Lower leg skin (tissue), 4 donors: ENCODE measurements around the gene HSPB6. TPM values are rescaled to one million over a fixed set of nuclear protein-coding genes. Genes with fewer than 3 reads are reported as not detected.
"Not testable (repeated sequence)": the region's sequence is repeated elsewhere in the genome, so short reads cannot be mapped to it uniquely, and the experiment has no call there.

ENCODE experiments used
- DNase-seq, 2 donors: peaks; one replicate each; pipeline ENCODE4 v3.0.0-alpha.2; 2019; ENCODE audit warnings: low spot score in 2 of 2
- H3K4me3 ChIP-seq: fragments of 200-600 bp; sonication (generic); 2 replicates; pipeline ENCODE4 v1.5.1; 2017; ENCODE audit warnings: mild to moderate bottlenecking, low read depth; ENCODE audit not compliant: poor library complexity, severe bottlenecking
- POLR2A ChIP-seq, 2 donors: fragments of 450-650 bp; IDR thresholded peaks; one replicate each; pipeline ENCODE4 v1.6.1; 2016 to 2017; ENCODE audit warnings: antibody characterized with exemption in 2 of 2, mild to moderate bottlenecking in 1 of 2, moderate library complexity in 1 of 2
- WGBS, 2 donors: methylation state at CpG; one replicate each; pipeline ENCODE4 v1.1.5; 2018; 5-methylcytosine and 5-hydroxymethylcytosine counted together
- intact Hi-C: fragments of 100-400 bp; cut with DNase I; formaldehyde crosslinking; loops from one replicate; pipeline ENCODE4 v1.15.0; 2023; ENCODE audit warnings: low total_unique reads
- total RNA-seq, 4 donors: library from RNA; depleted of rRNA; stranded (reverse); fragments of >200 nt; gene quantifications; one replicate each; pipeline ENCODE4 v1.1.0, GENCODE V29; 2016
- TF ChIP-seq, protein P1 (sequence below), 3 donors: fragments of 450-650 bp; IDR thresholded peaks; one replicate each; pipeline ENCODE4 v1.5.1; 2016; ENCODE audit warnings: antibody characterized with exemption in 3 of 3, mild to moderate bottlenecking in 3 of 3, moderate library complexity in 2 of 3

HSPB6 gene
- total RNA-seq, 4 donors from 2014 or later: 2.5 to 9.4 (median 3.9) TPM

- no peak for DNase-seq
- TF ChIP-seq, protein P1, sequence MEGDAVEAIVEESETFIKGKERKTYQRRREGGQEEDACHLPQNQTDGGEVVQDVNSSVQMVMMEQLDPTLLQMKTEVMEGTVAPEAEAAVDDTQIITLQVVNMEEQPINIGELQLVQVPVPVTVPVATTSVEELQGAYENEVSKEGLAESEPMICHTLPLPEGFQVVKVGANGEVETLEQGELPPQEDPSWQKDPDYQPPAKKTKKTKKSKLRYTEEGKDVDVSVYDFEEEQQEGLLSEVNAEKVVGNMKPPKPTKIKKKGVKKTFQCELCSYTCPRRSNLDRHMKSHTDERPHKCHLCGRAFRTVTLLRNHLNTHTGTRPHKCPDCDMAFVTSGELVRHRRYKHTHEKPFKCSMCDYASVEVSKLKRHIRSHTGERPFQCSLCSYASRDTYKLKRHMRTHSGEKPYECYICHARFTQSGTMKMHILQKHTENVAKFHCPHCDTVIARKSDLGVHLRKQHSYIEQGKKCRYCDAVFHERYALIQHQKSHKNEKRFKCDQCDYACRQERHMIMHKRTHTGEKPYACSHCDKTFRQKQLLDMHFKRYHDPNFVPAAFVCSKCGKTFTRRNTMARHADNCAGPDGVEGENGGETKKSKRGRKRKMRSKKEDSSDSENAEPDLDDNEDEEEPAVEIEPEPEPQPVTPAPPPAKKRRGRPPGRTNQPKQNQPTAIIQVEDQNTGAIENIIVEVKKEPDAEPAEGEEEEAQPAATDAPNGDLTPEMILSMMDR (IDR thresholded peaks at IDR 0.05): no peak
- no peak for TF ChIP-seq POLR2A (IDR thresholded peaks at IDR 0.05)
- intact Hi-C loops: no loop called here
Measured at GRCh38 chr19:35796645-35797542, 40.1 kb upstream of the HSPB6 start.

DNA sequence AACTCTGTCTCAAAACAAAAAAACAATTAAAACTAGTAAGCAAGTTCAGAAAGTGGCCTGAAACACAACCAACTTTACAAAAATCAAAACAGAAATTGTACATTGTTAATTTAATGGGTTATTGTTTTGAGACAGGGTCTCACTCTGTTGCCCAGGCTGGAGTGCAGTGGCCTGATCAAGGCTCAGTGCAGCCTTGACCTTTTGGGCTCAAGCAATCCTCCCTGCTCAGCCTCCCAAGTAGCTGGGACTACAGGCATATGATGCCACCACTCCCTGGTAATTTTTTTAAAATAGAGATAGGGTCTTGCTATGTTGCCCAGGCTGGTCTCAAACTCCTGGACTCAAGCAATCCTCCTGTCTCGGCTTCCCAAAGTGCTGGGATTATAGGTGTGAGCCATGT is 38.7 kb upstream of the HSPB6 start:
- intact Hi-C loops, H3K4me3 ChIP-seq, DNase-seq: not testable (repeated sequence)
- WGBS, 2 donors: 75 to 76% methylated on average over 1 of the region's 1 CpG

More at GRCh38 chr19:35796645-35797542, 40.1 kb upstream of the HSPB6 start:
- no peak overlapping the region for H3K4me3 ChIP-seq
- 14 to 17% methylated on average over 38 to 39 of the region's 39 CpGs for WGBS, 2 donors

- 60 to 64% methylated on average over 7 of the region's 7 CpGs for WGBS, 2 donors
- TF ChIP-seq POLR2A (IDR thresholded peaks at IDR 0.05): no peak
- TF ChIP-seq, protein P1 (IDR thresholded peaks at IDR 0.05): no peak
- no peak overlapping the region for H3K4me3 ChIP-seq
- no peak for DNase-seq
- intact Hi-C loops: loop anchor here (5.0 kb wide), 1 partner anchor 604 kb away; no protein-coding TSS in a partner anchor
Measured at GRCh38 chr19:35793381-35794165, 36.7 kb upstream of the HSPB6 start.

GRCh38 chr19:35792888-35793287 is 36.1 kb upstream of the HSPB6 start:
- 59 to 75% methylated on average over 8 of the region's 8 CpGs for WGBS, 2 donors
- no peak for TF ChIP-seq POLR2A (IDR thresholded peaks at IDR 0.05)
- TF ChIP-seq, protein P1 (IDR thresholded peaks at IDR 0.05): no peak
- DNase-seq: no peak
- intact Hi-C loops: loop anchor here (5.0 kb wide), 1 partner anchor 604 kb away; no protein-coding TSS in a partner anchor
- H3K4me3 ChIP-seq: no peak overlapping the region

GRCh38 chr19:35792312-35792711 is 35.5 kb upstream of the HSPB6 start:
- WGBS, 2 donors: 83 to 85% methylated on average over 11 to 14 of the region's 15 CpGs
- no peak for DNase-seq
- no peak overlapping the region for H3K4me3 ChIP-seq
- intact Hi-C loops: loop anchor here (5.0 kb wide), 1 partner anchor 605 kb away; no protein-coding TSS in a partner anchor
- TF ChIP-seq, protein P1 (IDR thresholded peaks at IDR 0.05): no peak
- TF ChIP-seq POLR2A (IDR thresholded peaks at IDR 0.05): no peak

GRCh38 chr19:35791814-35792279 is 35.0 kb upstream of the HSPB6 start:
- TF ChIP-seq POLR2A (IDR thresholded peaks at IDR 0.05): no peak
- TF ChIP-seq, protein P1 (IDR thresholded peaks at IDR 0.05): no peak
- 84 to 92% methylated on average over 8 to 9 of the region's 9 CpGs for WGBS, 2 donors
- intact Hi-C loops: loop anchor here (5.0 kb wide), 1 partner anchor 605 kb away; no protein-coding TSS in a partner anchor
- no peak for DNase-seq
- H3K4me3 ChIP-seq: no peak overlapping the region
